ENCODE data around the gene FUT4. TPM values are rescaled to one million over a fixed set of nuclear protein-coding genes. Genes with fewer than 3 reads are reported as not detected.
"Not testable (repeated sequence)": the region's sequence is repeated elsewhere in the genome, so short reads cannot be mapped to it uniquely, and the experiment has no call there.

The FUT4 gene
- total RNA-seq, 1 experiment from 2014 or later, result not detected

GRCh38 chr11:94532211-94532610, 11.5 kb upstream of the FUT4 start:
- no peak for DNase-seq (ENCODE audit: low spot score)

DNA sequence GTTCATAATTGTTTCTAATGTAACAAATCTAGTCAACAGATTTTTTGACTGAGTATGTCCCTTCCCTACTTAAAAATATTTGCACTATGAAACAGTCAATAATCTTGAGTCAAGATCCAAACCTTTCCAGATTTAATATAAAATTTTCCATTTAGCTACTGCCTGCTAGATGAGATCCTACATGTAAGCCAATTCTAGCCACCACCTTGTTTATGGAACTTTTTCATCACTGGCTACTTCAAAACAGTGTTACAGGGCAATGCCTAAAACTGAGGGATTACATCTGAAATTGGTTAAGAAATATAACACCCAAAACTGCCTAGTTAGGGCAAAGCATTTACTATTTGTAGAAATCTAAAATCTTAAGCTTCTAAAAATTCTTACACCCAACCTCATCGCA, 10.5 kb upstream of the FUT4 start:
- DNase-seq (ENCODE audit: low spot score), result no peak

DNA sequence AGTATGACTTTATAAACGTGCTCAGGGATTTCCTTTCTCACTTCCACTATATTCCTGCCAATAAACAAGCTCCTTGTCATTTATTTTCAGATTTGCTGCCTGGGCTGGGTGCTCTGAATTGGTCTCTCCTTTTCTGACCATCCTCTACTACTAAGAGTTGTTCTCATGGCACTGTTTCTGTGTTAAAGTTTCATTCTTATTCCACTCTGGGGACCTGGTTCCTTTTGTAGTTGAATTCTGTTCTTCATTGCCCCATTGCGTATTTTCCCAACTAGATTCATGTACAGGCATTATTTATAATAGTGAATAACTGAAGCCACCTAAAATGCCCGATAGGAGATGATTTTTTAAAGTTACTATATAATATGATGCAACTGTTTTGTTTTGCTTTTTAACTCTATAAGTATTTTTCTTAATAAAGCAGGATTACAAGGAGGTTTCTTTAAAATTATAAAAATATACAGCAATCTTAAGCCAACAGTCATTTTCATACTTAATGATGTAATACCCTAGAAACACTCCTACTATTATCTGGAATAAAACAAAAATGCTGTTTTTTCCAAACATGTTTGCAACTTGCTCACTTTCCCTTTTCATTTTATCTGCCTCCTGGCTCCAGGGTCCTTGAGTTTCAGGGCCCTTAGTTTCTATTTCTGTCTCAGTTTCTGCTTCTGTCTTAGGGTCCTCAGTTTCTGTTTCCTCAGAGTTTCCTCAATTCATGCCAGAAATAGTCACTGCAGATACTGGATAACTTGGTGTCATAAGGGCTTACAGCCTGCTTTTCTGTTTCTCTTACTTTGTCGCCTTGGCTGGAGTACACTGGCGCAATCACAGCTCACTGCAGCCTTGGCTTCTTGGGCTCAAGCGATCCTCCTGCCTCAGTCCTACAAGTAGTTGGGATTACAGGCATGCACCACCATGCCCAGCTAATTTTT, 9.8 kb upstream of the FUT4 start:
- no peak for DNase-seq (ENCODE audit: low spot score)

DNA sequence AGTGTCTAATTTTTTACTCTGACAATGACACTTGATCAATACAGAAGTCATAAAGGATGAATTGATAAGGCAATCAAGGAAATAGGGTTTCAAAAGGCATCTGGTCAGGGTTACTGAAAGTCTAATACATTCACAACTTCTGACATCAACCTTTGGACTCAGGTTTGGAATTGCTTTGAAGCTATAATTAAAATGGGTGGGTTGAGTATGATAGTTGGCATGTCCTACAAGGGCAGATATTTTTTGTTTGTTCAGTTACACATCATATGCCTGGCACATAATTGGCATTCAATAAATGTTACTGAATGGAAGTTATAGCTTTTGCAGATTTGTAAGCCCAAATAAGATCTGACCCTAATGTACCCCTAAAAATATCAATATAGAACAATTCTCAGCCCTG, 7.3 kb upstream of the FUT4 start:
- no peak for DNase-seq (ENCODE audit: low spot score)

DNA sequence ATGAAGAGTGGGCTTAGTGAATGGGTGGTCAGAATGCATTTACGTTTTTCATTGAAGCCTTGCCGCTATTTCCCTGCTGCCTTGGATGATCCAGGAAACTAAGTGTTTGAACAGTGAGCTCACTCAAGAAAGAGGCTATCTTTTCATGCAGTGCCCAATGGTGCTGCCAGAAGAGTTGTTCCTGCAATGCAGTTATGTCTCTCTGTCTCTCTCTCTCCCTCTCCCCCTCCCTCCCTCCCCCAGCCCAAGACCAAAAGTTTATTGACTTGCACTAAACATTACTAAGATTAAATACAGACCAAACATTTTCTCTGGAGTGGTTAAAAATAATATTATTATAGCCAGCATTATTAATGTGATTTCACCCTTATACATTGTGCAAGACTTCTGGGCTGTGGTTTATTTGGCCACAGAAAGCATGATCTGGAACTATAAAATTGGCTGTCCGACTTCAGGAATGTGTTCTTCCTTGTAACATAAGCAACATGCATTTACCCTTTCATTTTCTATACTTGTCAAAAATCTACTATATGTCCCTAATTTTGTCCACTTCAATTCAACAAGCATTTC, 6.6 kb upstream of the FUT4 start:
- no peak for DNase-seq (ENCODE audit: low spot score)

DNA sequence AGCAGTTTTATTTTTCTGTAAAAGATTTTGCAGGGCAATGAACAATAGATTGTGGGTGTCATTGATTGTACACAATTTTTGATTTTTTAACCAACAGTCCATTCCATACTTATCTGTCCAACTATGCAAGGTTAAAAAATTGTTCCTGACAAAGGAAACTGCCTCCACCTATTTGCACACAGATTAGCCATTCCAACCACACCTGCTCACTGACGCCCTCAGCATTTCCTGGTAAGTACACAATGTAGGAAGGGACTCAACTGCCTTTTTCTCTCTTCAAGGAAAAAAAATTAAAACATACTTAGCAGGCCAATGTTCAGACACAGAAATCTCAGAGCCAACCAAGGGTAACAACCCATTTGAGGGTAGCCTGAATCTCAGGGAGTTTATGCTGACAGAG, 4.3 kb upstream of the FUT4 start:
- DNase-seq (ENCODE audit: low spot score), result no peak

DNA sequence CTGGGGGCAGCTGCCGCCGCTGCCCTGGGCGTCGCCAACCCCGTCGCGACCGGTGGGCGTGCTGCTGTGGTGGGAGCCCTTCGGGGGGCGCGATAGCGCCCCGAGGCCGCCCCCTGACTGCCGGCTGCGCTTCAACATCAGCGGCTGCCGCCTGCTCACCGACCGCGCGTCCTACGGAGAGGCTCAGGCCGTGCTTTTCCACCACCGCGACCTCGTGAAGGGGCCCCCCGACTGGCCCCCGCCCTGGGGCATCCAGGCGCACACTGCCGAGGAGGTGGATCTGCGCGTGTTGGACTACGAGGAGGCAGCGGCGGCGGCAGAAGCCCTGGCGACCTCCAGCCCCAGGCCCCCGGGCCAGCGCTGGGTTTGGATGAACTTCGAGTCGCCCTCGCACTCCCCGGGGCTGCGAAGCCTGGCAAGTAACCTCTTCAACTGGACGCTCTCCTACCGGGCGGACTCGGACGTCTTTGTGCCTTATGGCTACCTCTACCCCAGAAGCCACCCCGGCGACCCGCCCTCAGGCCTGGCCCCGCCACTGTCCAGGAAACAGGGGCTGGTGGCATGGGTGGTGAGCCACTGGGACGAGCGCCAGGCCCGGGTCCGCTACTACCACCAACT, 1.0 kb downstream of the FUT4 start:
- no peak for DNase-seq (ENCODE audit: low spot score)

DNA sequence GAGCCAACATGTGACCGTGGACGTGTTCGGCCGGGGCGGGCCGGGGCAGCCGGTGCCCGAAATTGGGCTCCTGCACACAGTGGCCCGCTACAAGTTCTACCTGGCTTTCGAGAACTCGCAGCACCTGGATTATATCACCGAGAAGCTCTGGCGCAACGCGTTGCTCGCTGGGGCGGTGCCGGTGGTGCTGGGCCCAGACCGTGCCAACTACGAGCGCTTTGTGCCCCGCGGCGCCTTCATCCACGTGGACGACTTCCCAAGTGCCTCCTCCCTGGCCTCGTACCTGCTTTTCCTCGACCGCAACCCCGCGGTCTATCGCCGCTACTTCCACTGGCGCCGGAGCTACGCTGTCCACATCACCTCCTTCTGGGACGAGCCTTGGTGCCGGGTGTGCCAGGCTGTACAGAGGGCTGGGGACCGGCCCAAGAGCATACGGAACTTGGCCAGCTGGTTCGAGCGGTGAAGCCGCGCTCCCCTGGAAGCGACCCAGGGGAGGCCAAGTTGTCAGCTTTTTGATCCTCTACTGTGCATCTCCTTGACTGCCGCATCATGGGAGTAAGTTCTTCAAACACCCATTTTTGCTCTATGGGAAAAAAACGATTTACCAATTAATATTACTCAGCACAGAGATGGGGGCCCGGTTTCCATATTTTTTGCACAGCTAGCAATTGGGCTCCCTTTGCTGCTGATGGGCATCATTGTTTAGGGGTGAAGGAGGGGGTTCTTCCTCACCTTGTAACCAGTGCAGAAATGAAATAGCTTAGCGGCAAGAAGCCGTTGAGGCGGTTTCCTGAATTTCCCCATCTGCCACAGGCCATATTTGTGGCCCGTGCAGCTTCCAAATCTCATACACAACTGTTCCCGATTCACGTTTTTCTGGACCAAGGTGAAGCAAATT, 1.8 kb downstream of the FUT4 start:
- DNase-seq (ENCODE audit: low spot score), result no peak

DNA sequence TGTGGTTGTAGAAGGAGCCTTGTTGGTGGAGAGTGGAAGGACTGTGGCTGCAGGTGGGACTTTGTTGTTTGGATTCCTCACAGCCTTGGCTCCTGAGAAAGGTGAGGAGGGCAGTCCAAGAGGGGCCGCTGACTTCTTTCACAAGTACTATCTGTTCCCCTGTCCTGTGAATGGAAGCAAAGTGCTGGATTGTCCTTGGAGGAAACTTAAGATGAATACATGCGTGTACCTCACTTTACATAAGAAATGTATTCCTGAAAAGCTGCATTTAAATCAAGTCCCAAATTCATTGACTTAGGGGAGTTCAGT, 2.4 kb downstream of the FUT4 start:
- no peak for DNase-seq (ENCODE audit: low spot score)

DNA sequence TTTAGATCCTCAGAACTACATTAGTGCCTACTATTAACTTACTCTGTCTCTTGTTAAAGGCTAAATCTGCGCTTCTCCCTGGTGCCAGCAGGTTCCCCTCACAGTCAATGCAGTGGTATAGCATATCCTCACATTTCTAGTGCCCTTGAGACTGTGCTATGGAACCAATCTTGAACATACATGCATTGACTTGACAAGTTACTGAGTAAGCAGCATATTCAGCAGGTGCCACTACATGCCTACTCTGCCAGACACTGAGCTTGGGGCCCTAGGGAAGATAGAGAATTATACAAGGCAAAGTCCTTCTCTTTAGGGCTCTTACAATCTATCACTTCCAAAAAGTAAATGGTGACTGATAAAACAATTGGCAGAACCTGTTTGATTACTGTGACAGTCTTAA, 3.2 kb downstream of the FUT4 start:
- DNase-seq (ENCODE audit: low spot score), result no peak

DNA sequence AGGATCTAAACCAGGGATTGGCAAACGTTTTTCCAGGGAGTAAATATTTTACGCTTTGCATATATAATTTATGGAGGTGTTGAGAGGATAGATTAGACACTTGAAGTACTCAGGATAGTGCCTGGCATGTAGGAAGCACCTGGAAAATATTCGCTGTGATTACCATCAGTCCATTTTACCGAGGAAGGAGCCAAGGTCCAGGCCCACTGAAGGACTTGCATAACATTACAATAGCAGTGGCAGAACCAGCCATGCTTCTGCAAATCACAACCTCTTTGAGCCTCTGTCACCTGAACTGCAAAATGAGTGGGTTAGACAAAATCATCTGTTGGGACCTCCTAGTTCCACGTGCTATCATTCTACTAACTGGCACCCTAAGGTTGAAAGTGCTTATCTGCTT, 5.4 kb downstream of the FUT4 start:
- no peak for DNase-seq (ENCODE audit: low spot score)

DNA sequence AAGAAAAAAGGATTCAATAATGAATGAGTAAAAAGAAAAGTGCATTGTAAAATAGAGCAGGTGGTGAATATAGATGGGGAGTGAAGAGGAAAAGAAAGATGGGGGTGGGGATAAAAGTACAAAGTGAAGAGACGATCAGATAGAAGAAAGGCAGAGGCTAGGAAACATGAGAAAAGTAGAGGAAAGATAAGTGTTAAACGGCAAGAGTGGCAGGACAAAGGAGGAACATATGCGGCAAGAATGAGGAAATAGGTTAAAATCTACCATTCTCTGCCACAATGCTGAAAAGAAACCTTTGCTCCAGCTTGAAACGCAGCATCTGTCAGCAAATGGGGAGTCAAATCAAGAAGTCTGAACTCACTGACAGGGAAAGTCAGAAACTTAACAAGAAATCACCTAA, 6.8 kb downstream of the FUT4 start:
- DNase-seq (ENCODE audit: low spot score), result no peak

DNA sequence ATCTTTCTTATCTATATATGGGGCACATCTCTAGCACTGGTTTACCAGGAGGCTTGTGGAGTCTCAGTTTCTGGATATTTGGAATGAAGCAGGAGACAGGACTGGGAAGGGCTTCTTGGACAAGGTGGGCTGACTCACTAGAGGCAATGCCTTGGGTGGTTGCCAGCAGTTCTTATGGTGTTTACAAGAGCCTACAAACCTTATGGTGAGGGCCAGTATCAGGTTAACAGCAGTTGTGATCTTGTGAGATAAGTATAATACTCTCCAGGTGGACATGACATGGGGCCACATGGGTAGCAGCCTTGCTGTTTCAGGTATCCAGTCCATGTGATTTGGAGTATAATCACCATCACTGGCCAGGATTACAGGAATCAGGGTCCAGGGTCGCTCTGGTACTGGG, 10.2 kb downstream of the FUT4 start:
- DNase-seq (ENCODE audit: low spot score), result peak; percentile 45

- DNase-seq (ENCODE audit: low spot score), result not testable (repeated sequence)
Measured at GRCh38 chr11:94555752-94556329, 12.1 kb downstream of the FUT4 start.

- DNase-seq (ENCODE audit: low spot score), result no peak
Measured at GRCh38 chr11:94557421-94557820, 13.7 kb downstream of the FUT4 start.

DNA sequence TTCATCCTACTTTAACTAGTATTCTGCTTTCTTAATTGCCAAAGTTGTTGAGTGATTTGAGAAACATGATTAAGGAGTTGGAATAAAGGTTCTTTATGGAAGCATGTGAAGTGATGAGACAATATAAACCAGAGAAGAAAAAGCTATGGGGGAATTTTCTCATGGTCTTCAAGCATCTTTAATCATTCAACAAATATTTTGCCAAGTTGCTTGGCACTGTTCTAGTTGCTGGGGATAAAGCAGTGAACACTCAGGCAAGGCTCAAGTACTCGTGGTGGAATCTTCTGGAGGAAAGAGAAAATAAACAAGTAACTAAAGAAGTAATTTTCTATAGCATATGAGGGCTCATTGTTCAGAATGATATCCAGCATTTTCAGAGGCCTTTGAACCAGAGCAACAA, 14.3 kb downstream of the FUT4 start:
- no peak for DNase-seq (ENCODE audit: low spot score)

- DNase-seq (ENCODE audit: low spot score), result no peak
Measured at GRCh38 chr11:94558468-94558867, 14.7 kb downstream of the FUT4 start.

- DNase-seq (ENCODE audit: low spot score), result no peak
Measured at GRCh38 chr11:94558932-94559331, 15.2 kb downstream of the FUT4 start.

DNA sequence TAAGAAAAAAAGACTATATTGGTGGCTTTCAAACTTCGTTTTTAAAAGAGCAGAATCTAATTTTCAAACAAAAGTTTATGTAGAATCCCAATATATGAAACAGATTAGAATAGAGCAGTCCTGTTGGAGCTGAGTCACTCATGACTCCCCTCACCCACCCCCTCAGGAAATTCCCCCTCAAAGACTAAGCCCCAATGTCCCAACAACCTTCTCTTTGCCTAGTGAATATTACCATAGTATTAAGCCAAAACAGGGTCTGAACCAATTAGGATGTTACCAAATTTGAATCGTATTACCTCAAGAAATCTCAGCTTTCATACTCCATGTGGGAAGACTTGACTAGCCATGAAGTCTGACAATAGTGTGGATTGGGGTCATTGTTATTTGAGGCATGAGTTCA, 15.6 kb downstream of the FUT4 start:
- DNase-seq (ENCODE audit: low spot score), result no peak

- no peak for DNase-seq (ENCODE audit: low spot score)
Measured at GRCh38 chr11:94560834-94561233, 17.1 kb downstream of the FUT4 start.

DNA sequence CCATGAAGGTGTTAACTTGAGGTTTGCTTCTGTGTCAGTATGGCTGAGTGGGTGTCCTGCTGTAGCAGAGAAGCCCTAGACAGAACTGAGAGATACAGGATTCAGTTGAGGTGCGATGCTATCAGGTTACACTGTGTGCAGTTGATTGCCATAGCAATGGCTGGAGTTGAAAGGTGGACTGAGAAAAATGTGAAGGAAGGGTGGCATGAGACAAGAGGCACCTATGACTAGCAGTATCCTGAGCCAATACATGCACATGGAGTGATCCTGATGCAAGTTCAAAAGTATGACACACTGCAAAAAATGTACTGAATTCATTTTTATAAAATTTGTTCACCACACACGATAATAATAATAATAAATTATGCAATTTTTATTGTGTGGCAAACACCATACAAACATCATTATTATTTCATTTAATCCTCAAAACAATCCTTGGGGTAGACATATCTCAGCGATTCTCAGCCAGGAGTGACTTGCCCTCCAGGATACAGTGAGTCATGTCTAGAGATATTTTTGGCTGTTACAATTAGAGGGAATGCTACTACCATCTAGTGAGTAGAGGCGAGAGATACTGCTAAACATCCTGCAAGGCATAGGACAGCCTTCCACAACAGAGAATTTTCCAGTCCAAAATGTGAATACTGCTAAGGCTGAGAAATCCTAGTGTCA, 19.6 kb downstream of the FUT4 start:
- DNase-seq (ENCODE audit: low spot score), result peak; percentile 19

Measured in H4 (cell line).